Measurements from ENCODE around the gene SLC35G3. TPM values are rescaled to one million over a fixed set of nuclear protein-coding genes. Genes with fewer than 3 reads are reported as not detected.

The SLC35G3 gene
- total RNA-seq, 1 experiment from 2014 or later = not detected

DNA sequence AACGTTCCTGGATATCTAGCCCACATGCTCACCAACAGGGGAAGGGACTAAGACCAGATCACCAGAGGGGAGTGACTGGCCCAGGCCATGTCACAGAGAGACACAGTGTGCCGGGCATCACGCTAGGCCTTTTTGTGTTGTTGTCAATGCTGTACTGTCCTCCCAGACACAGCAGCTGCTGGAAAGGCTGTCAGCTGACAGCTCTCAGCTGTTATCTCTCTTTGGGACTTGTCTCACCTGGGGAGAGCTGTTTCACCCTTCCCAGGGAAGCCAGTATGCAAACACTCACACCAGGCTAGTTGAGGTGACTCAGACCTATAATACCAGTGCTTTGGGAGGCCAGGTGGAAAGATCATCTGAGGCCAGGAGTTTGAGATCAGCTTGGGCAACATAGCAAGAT is 27.1 kb downstream of the SLC35G3 start:
- TF ChIP-seq EZH2 (IDR thresholded peaks at IDR 0.05; ENCODE audit: low read depth) = no peak
- no peak for TF ChIP-seq CTCF (conservative IDR thresholded peaks at IDR 0.05)
- Histone ChIP-seq H3K4me2 (no peak overlapping the region), H3K9me3 (ENCODE audit: insufficient read depth, low read depth) (no peaks in the 10 kb centered on the region), H4K20me1 (ENCODE audit: insufficient read depth) (no peaks in the 10 kb centered on the region), H3K36me3 (ENCODE audit: low read depth) (no peaks in the 10 kb centered on the region), H3K27ac (no peak overlapping the region), H3K79me2 (ENCODE audit: low read depth) (no peaks in the 10 kb centered on the region), H3F3A (ENCODE audit: insufficient read depth, low read depth) (no peaks in the 10 kb centered on the region), H3K4me1 (replicated peaks; ENCODE audit: insufficient read depth) (no peaks in the 10 kb centered on the region), H3K9me2 (ENCODE audit: insufficient read depth) (no peaks in the 10 kb centered on the region), H3K4me3 (no peak overlapping the region), H3K27me3 (ENCODE audit: insufficient read depth, low read depth) (peaks cover 26% of the 10 kb centered on the region), H2AFZ (no peak overlapping the region)
- POLR2A ChIA-PET (ENCODE audit: unreplicated experiment) = no interaction called here
- DNase-seq = no peak
- BruUV-seq (replicated peaks) = no TSS peak
- intact Hi-C loops (cut with micrococcal nuclease; ENCODE audit: unreplicated experiment) = no loop called here
- CTCF ChIA-PET = interaction anchor here (0.6 kb wide), 1 partner anchor 367 kb away, joined by 11 read pairs; no protein-coding TSS in a partner anchor

GRCh38 chr17:35166526-35166925 is 27.7 kb downstream of the SLC35G3 start:
- no peaks in the 10 kb centered on the region for H3K79me2 ChIP-seq (ENCODE audit: low read depth)
- no peak overlapping the region for H3K4me2 ChIP-seq
- POLR2A ChIA-PET (ENCODE audit: unreplicated experiment) = no interaction called here
- H3K9me2 ChIP-seq (ENCODE audit: insufficient read depth) = no peaks in the 10 kb centered on the region
- H3K4me1 ChIP-seq (replicated peaks; ENCODE audit: insufficient read depth) = no peaks in the 10 kb centered on the region
- H3K9me3 ChIP-seq (ENCODE audit: insufficient read depth, low read depth) = no peaks in the 10 kb centered on the region
- no peaks in the 10 kb centered on the region for H3F3A ChIP-seq (ENCODE audit: insufficient read depth, low read depth)
- CTCF ChIA-PET = no interaction called here
- H2AFZ ChIP-seq = no peak overlapping the region
- H4K20me1 ChIP-seq (ENCODE audit: insufficient read depth) = no peaks in the 10 kb centered on the region
- intact Hi-C loops (cut with micrococcal nuclease; ENCODE audit: unreplicated experiment) = no loop called here
- H3K27ac ChIP-seq = no peak overlapping the region
- peaks cover 32% of the 10 kb centered on the region for H3K27me3 ChIP-seq (ENCODE audit: insufficient read depth, low read depth)
- BruUV-seq (replicated peaks) = no TSS peak
- no peak overlapping the region for H3K4me3 ChIP-seq
- TF ChIP-seq CTCF (conservative IDR thresholded peaks at IDR 0.05) = no peak
- no peak for TF ChIP-seq EZH2 (IDR thresholded peaks at IDR 0.05; ENCODE audit: low read depth)
- no peak for DNase-seq
- no peaks in the 10 kb centered on the region for H3K36me3 ChIP-seq (ENCODE audit: low read depth)

GRCh38 chr17:35164716-35165115 is 29.5 kb downstream of the SLC35G3 start:
- intact Hi-C loops (cut with micrococcal nuclease; ENCODE audit: unreplicated experiment) = no loop called here
- Histone ChIP-seq H3K4me1 (replicated peaks; ENCODE audit: insufficient read depth) (no peaks in the 10 kb centered on the region), H3K27ac (no peak overlapping the region), H3K27me3 (ENCODE audit: insufficient read depth, low read depth) (peaks cover 49% of the 10 kb centered on the region), H3K4me3 (no peak overlapping the region), H3K79me2 (ENCODE audit: low read depth) (no peaks in the 10 kb centered on the region), H2AFZ (no peak overlapping the region), H3F3A (ENCODE audit: insufficient read depth, low read depth) (no peaks in the 10 kb centered on the region), H3K4me2 (no peak overlapping the region), H3K36me3 (ENCODE audit: low read depth) (no peaks in the 10 kb centered on the region), H3K9me2 (ENCODE audit: insufficient read depth) (no peaks in the 10 kb centered on the region), H4K20me1 (ENCODE audit: insufficient read depth) (no peaks in the 10 kb centered on the region), H3K9me3 (ENCODE audit: insufficient read depth, low read depth) (no peaks in the 10 kb centered on the region)
- POLR2A ChIA-PET (ENCODE audit: unreplicated experiment) = no interaction called here
- no TSS peak for BruUV-seq (replicated peaks)
- TF ChIP-seq EZH2 (IDR thresholded peaks at IDR 0.05; ENCODE audit: low read depth) (no peak), CTCF (conservative IDR thresholded peaks at IDR 0.05) (no peak)
- CTCF ChIA-PET = no interaction called here
- DNase-seq = no peak

Data from PC-9 (cell line).